Kasumi-1 (cell line): ENCODE results near the gene RPS6KA3.
"Not testable (repeated sequence)": the region's sequence is repeated elsewhere in the genome, so short reads cannot be mapped to it uniquely, and the experiment has no call there.

Experiments used
- DNase-seq, 2 experiments: peaks; one replicate each; lab custom pipeline; 2025; lab: John Stamatoyannopoulos, UW

RPS6KA3 gene

DNA sequence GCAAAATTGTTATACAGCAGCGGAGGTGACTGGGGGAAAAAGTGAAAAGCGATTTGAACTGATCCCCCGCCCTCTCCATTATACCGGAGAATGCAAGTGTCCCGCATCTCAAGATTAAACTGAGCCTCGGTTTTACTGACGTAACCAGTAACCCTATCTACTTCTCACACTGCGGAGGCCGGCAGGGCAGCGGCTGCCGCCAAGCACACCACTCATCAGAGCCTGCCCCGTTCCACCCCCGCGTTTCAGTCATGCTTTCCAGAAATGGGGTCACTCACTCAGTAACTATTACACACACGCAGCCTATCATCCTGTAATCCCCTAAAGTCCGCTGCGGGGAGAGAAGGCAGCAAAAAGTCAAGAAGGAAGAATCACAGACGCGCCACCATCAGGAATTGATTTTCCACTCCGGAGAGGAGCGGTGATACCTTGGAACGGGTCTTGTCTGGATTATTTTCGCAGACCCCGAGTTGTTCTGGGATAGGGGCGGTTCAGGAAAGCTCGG, 1.4 kb downstream of the RPS6KA3 start:
- peak; percentile 28 to 35 for DNase-seq

GRCh38 chrX:20263474-20263873, 3.2 kb downstream of the RPS6KA3 start:
- DNase-seq = peak in 1 of 2 experiments; percentile 4

GRCh38 chrX:20260885-20261284, 5.8 kb downstream of the RPS6KA3 start:
- DNase-seq = no peak

- no peak for DNase-seq
These were observed 11.9 kb downstream of the RPS6KA3 start for GRCh38 chrX:20254712-20255299.

DNA sequence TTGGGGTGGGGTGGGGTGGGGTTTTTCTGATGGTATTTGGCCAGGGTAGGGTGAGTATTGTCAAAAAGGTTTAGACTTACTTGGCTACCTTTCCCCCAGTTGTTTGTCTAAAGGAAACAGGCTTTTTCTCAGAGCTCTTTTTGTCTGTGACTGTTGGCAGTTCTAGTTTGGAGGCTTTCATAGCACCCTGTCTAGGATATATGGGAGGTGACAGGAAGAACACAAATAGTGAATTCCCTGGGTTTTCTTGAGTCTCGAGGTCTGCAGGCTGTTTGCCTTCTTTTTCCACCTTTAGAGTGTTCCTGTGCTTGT, 13.5 kb downstream of the RPS6KA3 start:
- DNase-seq = no peak

DNA sequence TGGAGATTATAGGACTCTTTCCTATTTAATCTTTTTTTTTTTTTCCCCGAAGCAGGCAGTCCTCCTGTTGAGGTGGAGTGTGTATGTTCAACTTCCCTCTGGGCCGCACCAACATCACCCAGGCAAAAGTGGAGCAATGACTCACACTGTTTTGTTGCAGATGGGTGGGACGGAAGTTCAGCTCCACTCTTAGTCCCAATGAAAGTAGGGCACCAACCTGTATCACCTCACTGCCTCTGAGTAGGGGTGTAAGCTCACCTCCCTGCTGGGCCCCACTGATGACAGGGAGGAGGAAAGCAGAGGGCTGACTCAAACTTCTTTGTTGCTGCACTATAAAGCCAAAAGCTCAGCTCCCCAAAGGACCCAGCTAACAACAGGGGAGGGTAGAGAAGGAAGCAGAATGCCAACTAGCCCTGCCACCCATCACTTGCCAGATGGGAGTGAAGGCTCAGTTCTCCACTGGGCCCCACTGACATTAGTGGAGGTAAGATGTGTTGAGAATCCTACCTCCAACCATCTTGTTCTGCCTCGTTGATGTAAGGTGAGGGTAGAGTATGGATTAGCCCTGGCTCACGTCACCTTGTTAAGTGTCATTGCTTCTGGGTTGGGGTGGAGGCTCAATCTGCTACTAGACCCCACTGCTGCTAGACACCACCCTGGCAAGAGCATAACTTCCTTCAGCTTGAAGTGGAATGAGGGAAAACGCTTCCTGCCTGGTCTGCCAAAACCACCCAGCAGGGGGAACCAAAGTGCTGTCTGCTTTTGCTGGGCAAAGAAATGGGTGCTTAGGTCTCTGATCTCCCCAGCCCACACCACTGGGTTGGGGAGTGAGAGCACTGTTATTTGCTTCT, 14.1 kb downstream of the RPS6KA3 start:
- DNase-seq = peak; percentile 48 to 57

DNA sequence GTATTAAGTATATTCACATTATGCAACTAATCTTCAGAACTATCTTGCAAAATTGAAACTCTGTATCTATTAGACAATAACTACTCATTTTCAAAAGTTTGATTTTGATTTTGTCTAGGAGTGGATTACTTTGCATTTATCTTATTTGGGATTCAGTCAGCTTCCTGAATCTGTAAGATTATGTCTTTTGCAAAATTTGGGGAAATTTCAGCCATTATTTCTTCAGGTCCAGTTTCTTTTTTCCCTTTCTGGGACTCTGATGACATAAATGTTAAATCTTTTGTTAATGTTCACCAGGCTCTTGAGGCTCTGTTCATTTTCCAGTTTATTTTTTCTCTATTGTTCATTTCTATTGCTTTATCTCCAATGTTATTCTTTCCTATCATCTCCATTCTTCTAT, 15.0 kb downstream of the RPS6KA3 start:
- no peak for DNase-seq

- DNase-seq = not testable (repeated sequence)
These were observed 16.6 kb downstream of the RPS6KA3 start for GRCh38 chrX:20250146-20250545.

- DNase-seq = no peak
These were observed 18.0 kb downstream of the RPS6KA3 start for GRCh38 chrX:20248592-20249192.

- no peak for DNase-seq
These were observed 21.8 kb downstream of the RPS6KA3 start for GRCh38 chrX:20244931-20245330.

DNA sequence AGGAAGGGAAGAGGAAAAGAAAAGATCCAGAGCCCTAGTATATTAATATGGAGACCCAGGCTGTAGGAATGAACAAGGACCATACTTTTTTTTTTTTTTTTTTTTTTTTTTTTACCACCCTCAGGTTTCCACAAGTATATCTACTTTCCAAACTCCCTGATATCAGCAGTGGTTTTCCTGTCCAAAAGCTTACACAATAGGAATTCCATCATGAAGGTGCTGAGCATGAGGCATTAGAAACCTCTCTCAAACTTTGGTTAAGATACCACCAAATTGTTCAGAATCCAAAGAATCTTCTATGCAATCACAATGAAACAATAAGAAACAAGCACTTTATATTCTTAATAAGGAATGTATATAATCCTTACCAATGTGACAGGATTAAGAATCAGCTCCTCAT, 26.5 kb downstream of the RPS6KA3 start:
- DNase-seq = no peak

DNA sequence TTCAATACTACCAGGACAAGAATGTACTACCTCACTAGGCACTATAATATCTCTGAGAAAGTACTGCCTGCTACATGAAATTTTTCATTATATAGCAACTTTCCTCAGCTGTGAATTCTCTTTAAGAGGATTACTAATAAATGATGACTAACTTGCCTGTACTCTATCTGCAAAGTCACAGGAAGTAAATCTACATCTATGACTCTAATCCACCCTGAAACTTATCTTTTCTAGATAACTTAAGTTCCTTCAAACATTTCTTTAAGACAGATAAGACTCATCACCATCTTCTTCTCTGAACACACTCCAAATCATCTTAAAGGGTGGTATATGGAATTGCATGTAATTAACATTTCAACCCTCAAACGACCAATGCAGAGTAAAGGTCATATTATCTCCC, 28.8 kb downstream of the RPS6KA3 start:
- DNase-seq = no peak

DNA sequence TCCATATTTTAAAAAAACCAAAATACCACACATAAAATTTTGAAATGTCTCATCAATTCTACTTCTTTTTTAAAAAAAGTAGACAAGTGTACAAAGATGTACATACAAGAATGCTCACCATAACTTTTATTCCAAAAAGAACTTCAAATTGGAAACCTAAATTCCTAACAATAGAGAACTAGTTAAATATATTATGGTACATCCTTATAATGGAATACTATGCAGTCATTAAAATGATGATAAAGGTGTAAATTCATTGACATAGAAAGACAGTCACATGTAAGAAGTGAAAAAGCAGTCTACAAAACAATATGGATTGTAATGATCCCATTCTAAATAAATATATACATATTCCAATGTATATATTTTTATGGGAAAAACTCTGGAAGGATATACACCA, 31.0 kb downstream of the RPS6KA3 start:
- DNase-seq = no peak

- no peak for DNase-seq
These were observed 33.4 kb downstream of the RPS6KA3 start for GRCh38 chrX:20233336-20233735.

GRCh38 chrX:20231598-20231997, 35.1 kb downstream of the RPS6KA3 start:
- no peak for DNase-seq

GRCh38 chrX:20230406-20230805, 36.3 kb downstream of the RPS6KA3 start:
- no peak for DNase-seq

DNA sequence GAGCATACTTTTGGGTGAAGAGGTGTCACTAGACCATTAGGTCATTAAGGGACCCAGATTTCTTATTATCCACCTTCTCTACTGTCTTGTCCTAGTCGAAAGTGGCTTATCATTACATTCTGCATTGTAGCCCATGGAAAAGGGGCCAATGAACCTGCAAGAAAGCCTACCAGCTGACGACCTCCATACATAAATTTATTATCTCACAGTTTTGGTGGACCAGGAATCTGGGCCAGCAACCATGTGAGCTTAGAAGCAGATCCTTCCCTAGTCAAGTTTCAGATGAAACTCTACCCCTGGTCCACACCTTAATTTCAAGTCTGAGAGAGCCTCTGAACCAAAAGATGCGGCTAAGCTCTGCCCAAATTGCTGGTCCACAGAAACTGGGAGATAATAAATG, 37.6 kb downstream of the RPS6KA3 start:
- no peak for DNase-seq

DNA sequence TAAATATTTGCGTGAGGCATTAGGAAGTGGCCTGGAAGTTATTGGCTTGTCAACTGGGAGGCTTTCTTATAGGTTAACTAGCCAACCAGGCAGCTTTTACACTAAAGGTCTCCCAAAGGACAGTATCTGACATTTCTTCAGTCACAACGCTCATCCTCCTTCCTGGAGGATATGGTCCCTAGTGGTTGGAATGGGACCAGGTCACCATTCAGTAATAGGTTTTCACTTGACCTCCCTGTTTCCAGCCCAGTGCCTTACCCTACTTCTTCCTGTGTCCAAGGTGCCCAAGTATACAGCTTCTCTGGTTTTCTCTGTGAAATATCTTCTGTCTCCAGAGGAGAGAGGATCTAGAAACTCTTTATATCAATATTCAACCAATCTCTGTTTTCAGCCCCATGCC, 38.5 kb downstream of the RPS6KA3 start:
- DNase-seq = no peak

DNA sequence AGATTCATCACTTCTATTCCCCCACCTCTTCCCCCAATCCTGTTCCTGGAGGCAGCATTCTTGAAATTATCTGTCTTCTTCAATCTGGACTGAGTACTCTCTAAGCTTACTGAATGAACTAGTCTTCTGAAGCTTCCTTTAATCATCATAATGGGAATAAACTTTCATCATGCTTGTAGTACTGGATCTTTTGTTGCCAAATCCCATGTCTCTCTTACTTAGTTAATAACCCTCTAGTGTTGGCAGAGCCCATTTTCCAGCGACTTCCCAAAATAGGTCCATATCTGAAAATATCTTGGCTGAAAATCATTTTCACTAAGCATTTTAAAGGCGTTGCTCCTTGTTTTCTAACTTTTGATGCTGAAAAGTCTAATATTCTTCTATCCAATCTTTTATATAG, 39.6 kb downstream of the RPS6KA3 start:
- no peak for DNase-seq

- no peak for DNase-seq
These were observed 41.2 kb downstream of the RPS6KA3 start for GRCh38 chrX:20225488-20225833.

- DNase-seq = no peak
These were observed 41.8 kb downstream of the RPS6KA3 start for GRCh38 chrX:20224814-20225487.

- no peak for DNase-seq
These were observed 44.8 kb downstream of the RPS6KA3 start for GRCh38 chrX:20221902-20222301.
